Astrocyte (in vitro differentiated cells and primary cell): ENCODE results near the gene MOV10L1.
"Not testable (repeated sequence)": the region's sequence is repeated elsewhere in the genome, so short reads cannot be mapped to it uniquely, and the experiment has no call there.

Experiments used
- EZH2 ChIP-seq: IDR thresholded peaks from 2 replicates; pipeline ENCODE4 v1.6.1; 2012; ENCODE audit warnings: mild to moderate bottlenecking, low read length, inconsistent platforms; ENCODE audit not compliant: insufficient read depth
- TF ChIP-seq, protein P1 (sequence below): IDR thresholded peaks from 2 replicates; pipeline ENCODE4 v1.5.1; 2011; ENCODE audit warnings: low read depth, mild to moderate bottlenecking, inconsistent platforms, low read length, moderate library complexity; ENCODE audit not compliant: insufficient read depth

DNA sequence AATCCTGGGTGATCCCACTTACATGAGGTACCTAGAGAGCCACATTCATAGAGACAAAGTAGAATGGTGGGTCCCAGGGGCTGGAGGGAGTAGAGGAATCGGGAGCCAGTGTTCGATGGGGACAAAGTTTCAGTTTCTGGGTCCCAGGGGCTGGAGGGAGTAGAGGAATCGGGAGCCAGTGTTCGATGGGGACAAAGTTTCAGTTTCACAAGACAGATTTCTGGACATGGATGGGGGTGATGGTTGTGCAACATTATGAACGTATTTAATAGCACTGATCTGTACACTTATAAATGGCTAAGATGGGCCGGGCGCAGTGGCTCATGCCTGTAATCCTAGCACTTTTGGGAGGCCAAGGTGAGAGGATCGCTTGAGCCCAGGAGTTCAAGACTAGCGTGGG, 115.2 kb downstream of the MOV10L1 start:
- TF ChIP-seq, protein P1, sequence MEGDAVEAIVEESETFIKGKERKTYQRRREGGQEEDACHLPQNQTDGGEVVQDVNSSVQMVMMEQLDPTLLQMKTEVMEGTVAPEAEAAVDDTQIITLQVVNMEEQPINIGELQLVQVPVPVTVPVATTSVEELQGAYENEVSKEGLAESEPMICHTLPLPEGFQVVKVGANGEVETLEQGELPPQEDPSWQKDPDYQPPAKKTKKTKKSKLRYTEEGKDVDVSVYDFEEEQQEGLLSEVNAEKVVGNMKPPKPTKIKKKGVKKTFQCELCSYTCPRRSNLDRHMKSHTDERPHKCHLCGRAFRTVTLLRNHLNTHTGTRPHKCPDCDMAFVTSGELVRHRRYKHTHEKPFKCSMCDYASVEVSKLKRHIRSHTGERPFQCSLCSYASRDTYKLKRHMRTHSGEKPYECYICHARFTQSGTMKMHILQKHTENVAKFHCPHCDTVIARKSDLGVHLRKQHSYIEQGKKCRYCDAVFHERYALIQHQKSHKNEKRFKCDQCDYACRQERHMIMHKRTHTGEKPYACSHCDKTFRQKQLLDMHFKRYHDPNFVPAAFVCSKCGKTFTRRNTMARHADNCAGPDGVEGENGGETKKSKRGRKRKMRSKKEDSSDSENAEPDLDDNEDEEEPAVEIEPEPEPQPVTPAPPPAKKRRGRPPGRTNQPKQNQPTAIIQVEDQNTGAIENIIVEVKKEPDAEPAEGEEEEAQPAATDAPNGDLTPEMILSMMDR: not testable (repeated sequence)
- TF ChIP-seq EZH2: not testable (repeated sequence)
